OCI-LY7 (cell line): ENCODE results near the gene RAB24. TPM values are rescaled to one million over a fixed set of nuclear protein-coding genes. Genes with fewer than 3 reads are reported as not detected.
A peak's percentile ranks its signal among the peaks of the same experiment; 100 is the strongest.

Experiments
- BruUV-seq: library from RNA; stranded (reverse); fragments of 400-500 nt; replicated peaks from 2 replicates; lab custom pipeline; 2021; lab: Mats Ljungman, UMichigan
- CTCF ChIA-PET: fragments of 300-600 bp; sonication (Branson Sonifier 250); formaldehyde crosslinking; loops from one replicate; lab custom pipeline; 2022; ENCODE audit warnings: antibody characterized with exemption; ENCODE audit not compliant: unreplicated experiment; lab: Charles Lee
- POLR2A ChIA-PET: fragments of 300-600 bp; sonication (Branson Sonifier 250); formaldehyde crosslinking; loops from one replicate; lab custom pipeline; 2022; ENCODE audit warnings: antibody characterized with exemption; lab: Charles Lee
- DNase-seq: peaks from one replicate; pipeline ENCODE4 v3.0.0-alpha.2; 2015; ENCODE audit warnings: low spot score
- H2AFZ ChIP-seq: fragments of 200-600 bp; sonication (generic), shearing (Covaris generic); 2 replicates; pipeline ENCODE4 v1.6.1; 2014; ENCODE audit warnings: mild to moderate bottlenecking, antibody characterized with exemption, low read length, moderate library complexity
- H3K27ac ChIP-seq: fragments of 200-600 bp; sonication (generic); 2 replicates; pipeline ENCODE4 v1.5.1; 2014; ENCODE audit warnings: mixed run types, low read depth, mild to moderate bottlenecking, moderate library complexity, low read length, inconsistent platforms; ENCODE audit not compliant: poor library complexity, severe bottlenecking
- H3K36me3 ChIP-seq: fragments of 200-600 bp; sonication (generic); 2 replicates; pipeline ENCODE4 v1.6.1; 2014; ENCODE audit warnings: mild to moderate bottlenecking, antibody characterized with exemption, low read length, moderate library complexity, mixed read lengths; ENCODE audit not compliant: insufficient read depth
- H3K4me1 ChIP-seq: fragments of 200-600 bp; sonication (generic); 2 replicates; pipeline ENCODE4 v1.5.1; 2014; ENCODE audit warnings: mild to moderate bottlenecking, low read length; ENCODE audit not compliant: insufficient read depth, poor library complexity, severe bottlenecking
- H3K4me2 ChIP-seq: fragments of 200-600 bp; sonication (generic); 2 replicates; pipeline ENCODE4 v1.6.1; 2014; ENCODE audit warnings: mild to moderate bottlenecking, low read length
- H3K4me3 ChIP-seq: fragments of 200-600 bp; sonication (generic); 2 replicates; pipeline ENCODE4 v1.5.1; 2014; ENCODE audit warnings: mild to moderate bottlenecking, low read depth, low read length; ENCODE audit not compliant: poor library complexity, severe bottlenecking
- H3K79me2 ChIP-seq: fragments of 200-600 bp; sonication (generic); 2 replicates; pipeline ENCODE4 v1.6.1; 2016; ENCODE audit warnings: low read depth, mild to moderate bottlenecking, low read length, moderate library complexity, mixed read lengths; ENCODE audit not compliant: insufficient read depth
- H3K9me2 ChIP-seq: fragments of 200-600 bp; sonication (generic); 2 replicates; pipeline ENCODE4 v1.6.1; 2016; ENCODE audit warnings: mild to moderate bottlenecking, low read length, mixed read lengths; ENCODE audit not compliant: insufficient read depth
- H3K9me3 ChIP-seq: fragments of 200-600 bp; sonication (generic); 2 replicates; pipeline ENCODE4 v1.6.1; 2014; ENCODE audit warnings: mild to moderate bottlenecking, mixed run types, low read length, mixed read lengths
- H4K20me1 ChIP-seq: fragments of 200-600 bp; sonication (generic); 2 replicates; pipeline ENCODE4 v1.6.1; 2014; ENCODE audit warnings: mild to moderate bottlenecking, antibody characterized with exemption, low read length, moderate library complexity, mixed read lengths; ENCODE audit not compliant: insufficient read depth
- EZH2phosphoT487 ChIP-seq: fragments of 200-600 bp; sonication (generic); IDR thresholded peaks from 2 replicates; pipeline ENCODE4 v1.6.1; 2018; ENCODE audit warnings: low read depth, borderline replicate concordance, mild to moderate bottlenecking, mixed run types, antibody characterized with exemption, low read length, moderate library complexity, mixed read lengths
- intact Hi-C: fragments of 100-400 bp; cut with micrococcal nuclease; formaldehyde crosslinking; loops from one replicate; pipeline ENCODE4 v1.10.0; 2022; ENCODE audit not compliant: unreplicated experiment
- total RNA-seq, 2 experiments: library from RNA; depleted of rRNA in 1 of 2; stranded (reverse); fragments of >200 nt in 1 of 2; shearing (Covaris generic) in 1 of 2; gene quantifications; 2 replicates each; pipeline ENCODE4 v1.2.3, GENCODE V29; 2014 to 2022
- TF ChIP-seq, protein P1 (sequence below): fragments of 200-600 bp; sonication (generic); conservative IDR thresholded peaks from 2 replicates; pipeline ENCODE4 v1.5.1; 2014; ENCODE audit warnings: mild to moderate bottlenecking, antibody characterized with exemption, low read length, moderate library complexity, mixed read lengths

The RAB24 gene
- total RNA-seq, 2 experiments from 2014 or later, result 25.8 to 36.1 TPM

DNA sequence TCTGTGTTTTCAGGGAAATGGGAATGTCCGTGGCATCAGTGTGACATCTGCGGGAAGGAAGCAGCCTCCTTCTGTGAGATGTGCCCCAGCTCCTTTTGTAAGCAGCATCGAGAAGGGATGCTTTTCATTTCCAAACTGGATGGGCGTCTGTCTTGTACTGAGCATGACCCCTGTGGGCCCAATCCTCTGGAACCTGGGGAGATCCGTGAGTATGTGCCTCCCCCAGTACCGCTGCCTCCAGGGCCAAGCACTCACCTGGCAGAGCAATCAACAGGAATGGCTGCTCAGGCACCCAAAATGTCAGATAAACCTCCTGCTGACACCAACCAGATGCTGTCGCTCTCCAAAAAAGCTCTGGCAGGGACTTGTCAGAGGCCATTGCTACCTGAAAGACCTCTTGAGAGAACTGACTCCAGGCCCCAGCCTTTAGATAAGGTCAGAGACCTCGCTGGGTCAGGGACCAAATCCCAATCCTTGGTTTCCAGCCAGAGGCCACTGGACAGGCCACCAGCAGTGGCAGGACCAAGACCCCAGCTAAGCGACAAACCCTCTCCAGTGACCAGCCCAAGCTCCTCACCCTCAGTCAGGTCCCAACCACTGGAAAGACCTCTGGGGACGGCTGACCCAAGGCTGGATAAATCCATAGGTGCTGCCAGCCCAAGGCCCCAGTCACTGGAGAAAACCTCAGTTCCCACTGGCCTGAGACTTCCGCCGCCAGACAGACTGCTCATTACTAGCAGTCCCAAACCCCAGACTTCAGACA lies 9.5 kb downstream of the RAB24 start:
- Histone ChIP-seq H3K4me3 (no peak overlapping the region), H3K36me3 (peaks cover 95% of the 10 kb centered on the region), H4K20me1 (no peaks in the 10 kb centered on the region), H3K27ac (no peak overlapping the region), H3K4me2 (no peak overlapping the region), H3K79me2 (no peaks in the 10 kb centered on the region), H3K9me2 (no peaks in the 10 kb centered on the region), H2AFZ (no peak overlapping the region), H3K4me1 (peaks cover 39% of the 10 kb centered on the region), H3K9me3 (no peaks in the 10 kb centered on the region)
- intact Hi-C loops, result no loop called here
- CTCF ChIA-PET, result no interaction called here
- TF ChIP-seq, protein P1, sequence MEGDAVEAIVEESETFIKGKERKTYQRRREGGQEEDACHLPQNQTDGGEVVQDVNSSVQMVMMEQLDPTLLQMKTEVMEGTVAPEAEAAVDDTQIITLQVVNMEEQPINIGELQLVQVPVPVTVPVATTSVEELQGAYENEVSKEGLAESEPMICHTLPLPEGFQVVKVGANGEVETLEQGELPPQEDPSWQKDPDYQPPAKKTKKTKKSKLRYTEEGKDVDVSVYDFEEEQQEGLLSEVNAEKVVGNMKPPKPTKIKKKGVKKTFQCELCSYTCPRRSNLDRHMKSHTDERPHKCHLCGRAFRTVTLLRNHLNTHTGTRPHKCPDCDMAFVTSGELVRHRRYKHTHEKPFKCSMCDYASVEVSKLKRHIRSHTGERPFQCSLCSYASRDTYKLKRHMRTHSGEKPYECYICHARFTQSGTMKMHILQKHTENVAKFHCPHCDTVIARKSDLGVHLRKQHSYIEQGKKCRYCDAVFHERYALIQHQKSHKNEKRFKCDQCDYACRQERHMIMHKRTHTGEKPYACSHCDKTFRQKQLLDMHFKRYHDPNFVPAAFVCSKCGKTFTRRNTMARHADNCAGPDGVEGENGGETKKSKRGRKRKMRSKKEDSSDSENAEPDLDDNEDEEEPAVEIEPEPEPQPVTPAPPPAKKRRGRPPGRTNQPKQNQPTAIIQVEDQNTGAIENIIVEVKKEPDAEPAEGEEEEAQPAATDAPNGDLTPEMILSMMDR, result no peak
- no peak for TF ChIP-seq EZH2phosphoT487
- no TSS peak for BruUV-seq
- no peak for DNase-seq
- POLR2A ChIA-PET, result interaction anchor here (0.6 kb wide), 1 partner anchor 98 kb away, joined by 4 read pairs; no protein-coding TSS in a partner anchor

GRCh38 chr5:177291735-177292134 lies 11.8 kb downstream of the RAB24 start:
- CTCF ChIA-PET, result interaction anchor here (0.6 kb wide), 1 partner anchor 220 kb away, joined by 3 read pairs; no protein-coding TSS in a partner anchor
- H3K4me2 ChIP-seq, result no peak overlapping the region
- intact Hi-C loops, result loop anchor here (1.0 kb wide), 1 partner anchor 178 kb away; no protein-coding TSS in a partner anchor
- peaks cover 37% of the 10 kb centered on the region for H3K4me1 ChIP-seq
- BruUV-seq, result no TSS peak
- H3K27ac ChIP-seq, result peak overlapping the region; percentile 93
- H3K79me2 ChIP-seq, result no peaks in the 10 kb centered on the region
- H3K4me3 ChIP-seq, result no peak overlapping the region
- H4K20me1 ChIP-seq, result no peaks in the 10 kb centered on the region
- no peaks in the 10 kb centered on the region for H3K9me3 ChIP-seq
- TF ChIP-seq, protein P1, result no peak
- TF ChIP-seq EZH2phosphoT487, result no peak
- no peaks in the 10 kb centered on the region for H3K9me2 ChIP-seq
- H3K36me3 ChIP-seq, result peaks cover 95% of the 10 kb centered on the region
- DNase-seq, result no peak
- POLR2A ChIA-PET, result no interaction called here
- H2AFZ ChIP-seq, result no peak overlapping the region
